Panc1 (cell line): Measurements from ENCODE around the gene OPRPN. TPM values are rescaled to one million over a fixed set of nuclear protein-coding genes. Genes with fewer than 3 reads are reported as not detected.

ENCODE experiments used
- ATAC-seq: fragments of 200-7000 bp; cut with Tn5 transposase; 2 replicates; pipeline ENCODE4 v1.9.1; 2020; ENCODE audit warnings: mild to moderate bottlenecking, moderate library complexity
- Bru-seq: library from RNA; stranded (reverse); fragments of 400-500 nt; gene quantifications from one replicate; lab custom pipeline; 2021; lab: Mats Ljungman, UMichigan
- BruChase-seq, 2 experiments: library from RNA; stranded (reverse); fragments of 400-500 nt; gene quantifications; one replicate each; lab custom pipeline; 2021; lab: Mats Ljungman, UMichigan
- BruUV-seq: library from RNA; stranded (reverse); fragments of 400-500 nt; replicated peaks from 2 replicates; lab custom pipeline; 2021; lab: Mats Ljungman, UMichigan
- CTCF ChIA-PET: fragments of 300-600 bp; sonication (Branson Sonifier 250); formaldehyde crosslinking; loops from one replicate; lab custom pipeline; 2022; ENCODE audit warnings: antibody characterized with exemption; lab: Charles Lee
- POLR2A ChIA-PET: fragments of 300-600 bp; sonication (Branson Sonifier 250); formaldehyde crosslinking; loops from one replicate; lab custom pipeline; 2022; ENCODE audit warnings: antibody characterized with exemption; lab: Charles Lee
- DNase-seq: peaks from one replicate; pipeline ENCODE4 v3.0.0-alpha.2; 2010; ENCODE audit warnings: low read depth, low spot score
- H3K27ac ChIP-seq: 2 replicates; pipeline ENCODE4 v1.5.1; 2011; ENCODE audit warnings: mild to moderate bottlenecking, low read length, inconsistent platforms
- H3K27me3 ChIP-seq: fragments of 200-500 bp; sonication (Bioruptor generic); 2 replicates; pipeline ENCODE4 v1.6.0; 2014; ENCODE audit warnings: low read length, inconsistent platforms; ENCODE audit not compliant: control insufficient read depth, insufficient read depth
- H3K36me3 ChIP-seq: fragments of 200-500 bp; sonication (Bioruptor generic); 2 replicates; pipeline ENCODE4 v1.5.1; 2014; ENCODE audit warnings: inconsistent platforms, mild to moderate bottlenecking, low read length, moderate library complexity; ENCODE audit not compliant: control insufficient read depth, insufficient read depth
- H3K4me1 ChIP-seq: 2 replicates; pipeline ENCODE4 v1.5.1; 2011; ENCODE audit warnings: inconsistent platforms, mild to moderate bottlenecking, low read length, moderate library complexity; ENCODE audit not compliant: control insufficient read depth, insufficient read depth
- H3K4me3 ChIP-seq, 2 experiments: 2 replicates each; pipeline ENCODE4 v1.5.1; 2011 to 2012; ENCODE audit warnings: low read depth in 2 of 2, low read length in 2 of 2, mild to moderate bottlenecking in 2 of 2, inconsistent platforms in 1 of 2, moderate library complexity in 1 of 2
- H3K9me3 ChIP-seq: fragments of 200-500 bp; sonication (Bioruptor generic); 2 replicates; pipeline ENCODE4 v1.5.1; 2014; ENCODE audit warnings: low read depth, mild to moderate bottlenecking, inconsistent platforms, low read length, moderate library complexity; ENCODE audit not compliant: control insufficient read depth, insufficient read depth
- POLR2AphosphoS5 ChIP-seq: IDR thresholded peaks from 2 replicates; pipeline ENCODE4 v1.6.1; 2012; ENCODE audit warnings: mild to moderate bottlenecking, low read depth, low read length, moderate library complexity
- REST ChIP-seq, 2 experiments: IDR thresholded peaks; 2 replicates each; pipeline ENCODE4 v1.6.1; 2011 to 2012; ENCODE audit warnings: low read depth in 2 of 2, control low read depth in 1 of 2, low read length in 1 of 2, mild to moderate bottlenecking in 1 of 2, moderate library complexity in 1 of 2; ENCODE audit not compliant: insufficient read depth in 1 of 2
- SIN3A ChIP-seq: IDR thresholded peaks from 2 replicates; pipeline ENCODE4 v1.6.1; 2012; ENCODE audit warnings: low read depth, mild to moderate bottlenecking, low read length, moderate library complexity, borderline replicate concordance; ENCODE audit not compliant: insufficient read depth
- TCF7L2 ChIP-seq: IDR thresholded peaks from 2 replicates; pipeline ENCODE4 v1.6.1; 2011; ENCODE audit warnings: mild to moderate bottlenecking, low read depth, low read length, inconsistent platforms
- in situ Hi-C: cut with HindIII; loops from 2 replicates; pipeline ENCODE4 v1.10.0; 2016; ENCODE audit warnings: low sequenced_read_pairs, low pct_unique_long_range_greater_than_20kb
- intact Hi-C: fragments of 100-400 bp; cut with micrococcal nuclease; formaldehyde crosslinking; loops from one replicate; pipeline ENCODE4 v1.10.0; 2022; ENCODE audit not compliant: unreplicated experiment
- long read RNA-seq: library from polyadenylated mRNA; unstranded; transcript quantifications from one replicate; pipeline ENCODE4 v2.0.0, GENCODE V29; 2021; ENCODE audit not compliant: unreplicated experiment
- polyA plus RNA-seq: library from polyadenylated mRNA; unstranded; fragments of >200 nt; gene quantifications from one replicate; pipeline ENCODE4 v1.2.1, GENCODE V29; 2012; ENCODE audit warnings: missing spikeins; ENCODE audit not compliant: insufficient read length
- total RNA-seq: library from RNA; stranded (reverse); gene quantifications from one replicate; pipeline ENCODE4 v1.2.1, GENCODE V29; 2021; ENCODE audit not compliant: unreplicated experiment
- TF ChIP-seq, protein P1 (sequence below): fragments of 450-650 bp; IDR thresholded peaks from 2 replicates; pipeline ENCODE4 v1.5.1; 2017; ENCODE audit warnings: mild to moderate bottlenecking

Gene OPRPN, protein sequence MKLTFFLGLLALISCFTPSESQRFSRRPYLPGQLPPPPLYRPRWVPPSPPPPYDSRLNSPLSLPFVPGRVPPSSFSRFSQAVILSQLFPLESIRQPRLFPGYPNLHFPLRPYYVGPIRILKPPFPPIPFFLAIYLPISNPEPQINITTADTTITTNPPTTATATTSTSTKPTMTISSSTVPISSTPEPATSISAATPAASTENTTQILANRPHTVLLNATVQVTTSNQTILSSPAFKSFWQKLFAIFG
- total RNA-seq (not detected), Bru-seq, nascent RNA (not detected), BruChase-seq, experiment 1, labeled RNA remaining after a 2-hour chase (not detected), BruChase-seq, experiment 2, labeled RNA remaining after a 6-hour chase (not detected)
- polyA plus RNA-seq, result not detected
- long read RNA-seq, result 0 reads

GRCh38 chr4:70397580-70397979 lies at the start of gene OPRPN:
OPRPN (plus strand) TSS chr4:70397940; CDS start chr4:70399286, 1,346 bp downstream.
- ChIA-PET CTCF (no interaction called here), POLR2A (no interaction called here)
- no peak for TF ChIP-seq REST (IDR thresholded peaks at IDR 0.05; ENCODE audit: insufficient read depth in 1 of 2, low read depth in 2 of 2, low read length in 1 of 2)
- TF ChIP-seq POLR2AphosphoS5, result no peak
- no peak for TF ChIP-seq TCF7L2
- Histone ChIP-seq H3K27me3 (no peaks in the 10 kb centered on the region), H3K4me3 (no peak within 1 kb of the TSS), H3K27ac (no peak within 1 kb of the TSS), H3K9me3 (no peaks in the 10 kb centered on the region), H3K36me3 (no peaks in the 10 kb centered on the region), H3K4me1 (no peaks in the 10 kb centered on the region)
- in situ Hi-C loops, result no loop called here
- DNase-seq, result no peak
- no TSS peak for BruUV-seq
- intact Hi-C loops, result no loop called here
- no peak for ATAC-seq

DNA sequence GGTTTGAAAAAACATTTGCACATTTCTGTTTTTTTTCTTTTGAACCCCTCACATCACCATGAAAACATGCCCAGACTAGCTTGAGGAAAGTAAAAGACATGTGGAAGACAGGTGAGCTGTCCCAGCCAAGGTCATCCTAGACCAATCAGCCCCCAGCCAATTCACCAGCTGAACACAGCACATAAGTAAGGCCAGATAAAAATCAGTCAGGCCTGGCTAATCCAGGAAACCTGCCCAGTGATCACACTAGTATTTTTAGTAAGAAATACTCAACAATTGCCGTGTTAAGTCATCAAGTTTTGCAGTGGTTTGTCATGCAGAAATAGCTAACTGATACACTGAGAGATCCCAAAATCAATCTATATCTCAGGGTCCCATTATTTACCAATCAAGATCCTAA lies 41.6 kb upstream of the OPRPN start:
- no peaks in the 10 kb centered on the region for H3K36me3 ChIP-seq
- H3K27me3 ChIP-seq, result no peaks in the 10 kb centered on the region
- no peak for DNase-seq
- no peak for ATAC-seq
- no peaks in the 10 kb centered on the region for H3K4me1 ChIP-seq
- CTCF ChIA-PET, result no interaction called here
- no peaks in the 10 kb centered on the region for H3K9me3 ChIP-seq
- TF ChIP-seq SIN3A, result no peak
- TF ChIP-seq REST (IDR thresholded peaks at IDR 0.05; ENCODE audit: insufficient read depth in 1 of 2, low read depth in 2 of 2, low read length in 1 of 2), result no peak
- TF ChIP-seq TCF7L2, result no peak
- TF ChIP-seq, protein P1, sequence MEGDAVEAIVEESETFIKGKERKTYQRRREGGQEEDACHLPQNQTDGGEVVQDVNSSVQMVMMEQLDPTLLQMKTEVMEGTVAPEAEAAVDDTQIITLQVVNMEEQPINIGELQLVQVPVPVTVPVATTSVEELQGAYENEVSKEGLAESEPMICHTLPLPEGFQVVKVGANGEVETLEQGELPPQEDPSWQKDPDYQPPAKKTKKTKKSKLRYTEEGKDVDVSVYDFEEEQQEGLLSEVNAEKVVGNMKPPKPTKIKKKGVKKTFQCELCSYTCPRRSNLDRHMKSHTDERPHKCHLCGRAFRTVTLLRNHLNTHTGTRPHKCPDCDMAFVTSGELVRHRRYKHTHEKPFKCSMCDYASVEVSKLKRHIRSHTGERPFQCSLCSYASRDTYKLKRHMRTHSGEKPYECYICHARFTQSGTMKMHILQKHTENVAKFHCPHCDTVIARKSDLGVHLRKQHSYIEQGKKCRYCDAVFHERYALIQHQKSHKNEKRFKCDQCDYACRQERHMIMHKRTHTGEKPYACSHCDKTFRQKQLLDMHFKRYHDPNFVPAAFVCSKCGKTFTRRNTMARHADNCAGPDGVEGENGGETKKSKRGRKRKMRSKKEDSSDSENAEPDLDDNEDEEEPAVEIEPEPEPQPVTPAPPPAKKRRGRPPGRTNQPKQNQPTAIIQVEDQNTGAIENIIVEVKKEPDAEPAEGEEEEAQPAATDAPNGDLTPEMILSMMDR, result no peak
- TF ChIP-seq POLR2AphosphoS5, result no peak
- BruUV-seq, result no TSS peak
- intact Hi-C loops (no loop called here), in situ Hi-C loops (no loop called here)
- POLR2A ChIA-PET, result no interaction called here
- H3K4me3 ChIP-seq, result no peak overlapping the region
- H3K27ac ChIP-seq, result no peak overlapping the region
